ENCODE data around the gene SMYD4. TPM values are rescaled to one million over a fixed set of nuclear protein-coding genes. Genes with fewer than 3 reads are reported as not detected.

The SMYD4 gene
- total RNA-seq, 2 donors from 2014 or later = 31.6 to 36.8 TPM

DNA sequence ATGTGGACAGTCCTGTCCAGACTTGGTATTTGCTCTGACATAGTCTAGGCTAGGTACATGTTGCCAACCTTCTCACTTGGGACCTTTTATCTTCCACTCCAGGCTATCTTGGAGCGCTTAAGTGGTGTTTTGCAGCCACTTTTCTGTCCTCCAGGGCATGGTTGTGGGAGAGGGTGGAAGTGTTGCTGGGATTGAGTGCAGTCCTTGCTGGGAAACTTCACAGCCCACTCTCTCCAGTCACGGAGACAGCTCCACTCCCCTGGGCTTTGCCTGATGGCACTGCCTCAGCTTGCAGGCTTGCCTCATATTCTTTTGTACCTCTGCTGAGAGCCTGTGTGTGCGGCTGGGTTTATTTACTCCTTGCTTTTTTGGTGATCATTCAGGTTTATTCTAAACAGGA lies 17.5 kb upstream of the SMYD4 start:
- H3K9me3 ChIP-seq (ENCODE audit: control insufficient read depth, low read length) = no peaks in the 10 kb centered on the region
- 94 to 100% methylated on average over 2 to 3 of the region's 3 CpGs for WGBS, 2 experiments (ENCODE audit: insufficient coverage in 1 of 2, insufficient read length in 1 of 2)
- no peak for DNase-seq
- Mint-ChIP-seq H3K4me1 (peaks cover 13% of the 10 kb centered on the region), H3K27ac (no peak overlapping the region), H3K4me3 (no peak overlapping the region), H3K9me3 (no peaks in the 10 kb centered on the region), H3K27me3 (ENCODE audit: insufficient read depth) (no peaks in the 10 kb centered on the region), H3K36me3 (ENCODE audit: low read depth) (peaks cover 70% of the 10 kb centered on the region)
- peaks cover 7% of the 10 kb centered on the region for H3K4me1 ChIP-seq (ENCODE audit: control insufficient read depth, insufficient read depth, low read length)
- H3K4me3 ChIP-seq (ENCODE audit: low read length) = no peak overlapping the region
- no peaks in the 10 kb centered on the region for H3K27me3 ChIP-seq (ENCODE audit: control insufficient read depth, insufficient read depth, low read length, poor library complexity, severe bottlenecking)
- no peak overlapping the region for H3K9ac ChIP-seq (ENCODE audit: extremely low read depth, low read length, poor library complexity, severe bottlenecking)
- H3K36me3 ChIP-seq (ENCODE audit: control insufficient read depth, insufficient read depth, low read length) = peaks cover 73% of the 10 kb centered on the region
- no peak overlapping the region for H3K27ac ChIP-seq (ENCODE audit: low read depth, low read length)
- TF ChIP-seq, protein P1, sequence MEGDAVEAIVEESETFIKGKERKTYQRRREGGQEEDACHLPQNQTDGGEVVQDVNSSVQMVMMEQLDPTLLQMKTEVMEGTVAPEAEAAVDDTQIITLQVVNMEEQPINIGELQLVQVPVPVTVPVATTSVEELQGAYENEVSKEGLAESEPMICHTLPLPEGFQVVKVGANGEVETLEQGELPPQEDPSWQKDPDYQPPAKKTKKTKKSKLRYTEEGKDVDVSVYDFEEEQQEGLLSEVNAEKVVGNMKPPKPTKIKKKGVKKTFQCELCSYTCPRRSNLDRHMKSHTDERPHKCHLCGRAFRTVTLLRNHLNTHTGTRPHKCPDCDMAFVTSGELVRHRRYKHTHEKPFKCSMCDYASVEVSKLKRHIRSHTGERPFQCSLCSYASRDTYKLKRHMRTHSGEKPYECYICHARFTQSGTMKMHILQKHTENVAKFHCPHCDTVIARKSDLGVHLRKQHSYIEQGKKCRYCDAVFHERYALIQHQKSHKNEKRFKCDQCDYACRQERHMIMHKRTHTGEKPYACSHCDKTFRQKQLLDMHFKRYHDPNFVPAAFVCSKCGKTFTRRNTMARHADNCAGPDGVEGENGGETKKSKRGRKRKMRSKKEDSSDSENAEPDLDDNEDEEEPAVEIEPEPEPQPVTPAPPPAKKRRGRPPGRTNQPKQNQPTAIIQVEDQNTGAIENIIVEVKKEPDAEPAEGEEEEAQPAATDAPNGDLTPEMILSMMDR (conservative IDR thresholded peaks at IDR 0.05) = no peak

DNA sequence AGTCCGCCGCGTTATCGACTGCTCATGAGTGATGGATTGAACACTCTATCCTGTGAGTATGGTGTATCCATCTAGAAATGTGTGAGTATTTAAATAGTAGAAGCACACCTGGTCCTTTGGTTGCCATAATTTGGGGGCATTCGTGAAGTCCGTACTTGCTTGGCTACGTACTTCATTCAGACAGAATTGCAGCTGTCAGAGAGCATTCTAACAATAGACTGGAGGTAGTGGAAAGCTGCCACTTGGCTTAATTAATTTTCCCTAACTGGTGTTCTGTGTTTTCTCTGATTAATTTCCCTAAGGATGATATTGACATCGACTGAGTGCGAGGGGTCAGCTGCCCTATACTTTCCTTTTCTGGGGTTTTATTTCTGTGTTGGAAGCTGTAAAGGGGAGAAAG lies 14.2 kb upstream of the SMYD4 start:
- Mint-ChIP-seq H3K4me1 (no peaks in the 10 kb centered on the region), H3K36me3 (ENCODE audit: low read depth) (peaks cover 56% of the 10 kb centered on the region), H3K27ac (peak overlapping the region; percentile 52), H3K27me3 (ENCODE audit: insufficient read depth) (no peaks in the 10 kb centered on the region), H3K4me3 (no peak overlapping the region), H3K9me3 (no peaks in the 10 kb centered on the region)
- no peak for DNase-seq
- no peak overlapping the region for H3K27ac ChIP-seq (ENCODE audit: low read depth, low read length)
- H3K9ac ChIP-seq (ENCODE audit: extremely low read depth, low read length, poor library complexity, severe bottlenecking) = no peak overlapping the region
- no peak overlapping the region for H3K4me3 ChIP-seq (ENCODE audit: low read length)
- H3K36me3 ChIP-seq (ENCODE audit: control insufficient read depth, insufficient read depth, low read length) = peaks cover 58% of the 10 kb centered on the region
- WGBS, 2 experiments (ENCODE audit: insufficient coverage in 1 of 2, insufficient read length in 1 of 2) = 94 to 97% methylated on average over 7 to 9 of the region's 9 CpGs
- H3K9me3 ChIP-seq (ENCODE audit: control insufficient read depth, low read length) = no peaks in the 10 kb centered on the region
- H3K4me1 ChIP-seq (ENCODE audit: control insufficient read depth, insufficient read depth, low read length) = no peaks in the 10 kb centered on the region
- no peaks in the 10 kb centered on the region for H3K27me3 ChIP-seq (ENCODE audit: control insufficient read depth, insufficient read depth, low read length, poor library complexity, severe bottlenecking)
- TF ChIP-seq, protein P1 (conservative IDR thresholded peaks at IDR 0.05) = no peak

DNA sequence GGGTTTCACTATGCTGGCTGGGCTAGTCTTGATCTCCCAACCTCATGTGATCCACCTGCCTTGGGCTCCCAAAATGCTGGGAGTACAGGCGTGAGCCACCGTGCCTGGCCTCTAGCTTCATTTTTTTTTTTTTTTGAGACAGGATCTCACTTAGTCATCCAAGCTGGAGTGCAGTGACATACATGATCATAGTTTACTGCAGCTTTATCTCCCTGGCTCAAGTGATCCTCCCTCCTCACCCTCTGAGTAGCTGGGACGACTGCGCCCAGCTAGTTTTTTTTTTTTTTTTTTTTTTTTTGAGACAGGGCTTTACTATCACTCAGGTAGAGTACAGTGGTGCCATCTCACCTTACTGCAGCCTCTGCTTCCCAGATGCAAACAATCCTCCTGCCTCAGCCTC lies 9.8 kb upstream of the SMYD4 start:
- no peak for DNase-seq
- Mint-ChIP-seq H3K4me3 (no peak overlapping the region), H3K4me1 (no peaks in the 10 kb centered on the region), H3K9me3 (no peaks in the 10 kb centered on the region), H3K36me3 (ENCODE audit: low read depth) (peaks cover 42% of the 10 kb centered on the region), H3K27ac (no peak overlapping the region), H3K27me3 (ENCODE audit: insufficient read depth) (no peaks in the 10 kb centered on the region)
- TF ChIP-seq, protein P1 (conservative IDR thresholded peaks at IDR 0.05) = no peak
- no peak overlapping the region for H3K4me3 ChIP-seq (ENCODE audit: low read length)
- no peak overlapping the region for H3K27ac ChIP-seq (ENCODE audit: low read depth, low read length)
- no peaks in the 10 kb centered on the region for H3K9me3 ChIP-seq (ENCODE audit: control insufficient read depth, low read length)
- WGBS, 2 experiments (ENCODE audit: insufficient coverage in 1 of 2, insufficient read length in 1 of 2) = 97 to 98% methylated on average over 4 of the region's 4 CpGs
- no peaks in the 10 kb centered on the region for H3K27me3 ChIP-seq (ENCODE audit: control insufficient read depth, insufficient read depth, low read length, poor library complexity, severe bottlenecking)
- H3K4me1 ChIP-seq (ENCODE audit: control insufficient read depth, insufficient read depth, low read length) = no peaks in the 10 kb centered on the region
- H3K36me3 ChIP-seq (ENCODE audit: control insufficient read depth, insufficient read depth, low read length) = peaks cover 32% of the 10 kb centered on the region
- H3K9ac ChIP-seq (ENCODE audit: extremely low read depth, low read length, poor library complexity, severe bottlenecking) = no peak overlapping the region
